Measurements from ENCODE around the gene PHACTR3. TPM values are rescaled to one million over a fixed set of nuclear protein-coding genes. Genes with fewer than 3 reads are reported as not detected.

PHACTR3 gene
- total RNA-seq, 1 experiment from 2014 or later, result 10.0 TPM

DNA sequence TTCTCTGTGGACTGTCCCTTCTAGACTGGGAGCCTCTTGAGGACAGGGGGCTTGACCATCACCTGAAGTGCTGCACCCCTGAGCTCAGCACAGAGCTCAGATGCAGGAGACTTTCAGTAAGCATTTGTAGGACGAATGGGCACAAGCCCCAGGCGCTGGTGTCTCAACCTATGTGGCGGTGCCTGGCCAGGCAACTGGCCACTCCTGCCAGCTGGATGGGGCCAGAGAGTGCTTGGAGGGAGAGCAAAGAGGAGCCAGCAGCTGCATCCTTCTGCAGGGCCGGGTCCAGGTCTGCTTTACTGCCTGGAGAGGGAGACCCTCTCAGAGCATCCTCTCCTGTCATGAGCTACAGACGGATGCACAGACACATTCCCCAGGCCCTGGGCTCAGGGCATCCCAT is 4.5 kb downstream of the PHACTR3 start:
- TF ChIP-seq CTCF (IDR thresholded peaks at IDR 0.05; ENCODE audit: unreplicated experiment), result no peak
- H3K36me3 Mint-ChIP-seq (ENCODE audit: insufficient read depth, unreplicated experiment), result no peaks in the 10 kb centered on the region
- intact Hi-C loops (cut with micrococcal nuclease; ENCODE audit: unreplicated experiment), result no loop called here
- DNase-seq, result no peak
- no peaks in the 10 kb centered on the region for H3K9me3 Mint-ChIP-seq (ENCODE audit: low read depth, unreplicated experiment)
- H3K27me3 Mint-ChIP-seq (ENCODE audit: unreplicated experiment), result peaks cover 82% of the 10 kb centered on the region
- CTCF ChIA-PET, result interaction anchor here (1.1 kb wide), 1 partner anchor 18 kb away, joined by 4 read pairs; no protein-coding TSS in a partner anchor
- no TSS peak for BruUV-seq (replicated peaks)
- H3K4me1 Mint-ChIP-seq (ENCODE audit: low read depth, unreplicated experiment), result no peaks in the 10 kb centered on the region
- H3K4me3 Mint-ChIP-seq (ENCODE audit: low read depth, unreplicated experiment), result no peak overlapping the region
- no peak overlapping the region for H3K27ac Mint-ChIP-seq (ENCODE audit: unreplicated experiment)

DNA sequence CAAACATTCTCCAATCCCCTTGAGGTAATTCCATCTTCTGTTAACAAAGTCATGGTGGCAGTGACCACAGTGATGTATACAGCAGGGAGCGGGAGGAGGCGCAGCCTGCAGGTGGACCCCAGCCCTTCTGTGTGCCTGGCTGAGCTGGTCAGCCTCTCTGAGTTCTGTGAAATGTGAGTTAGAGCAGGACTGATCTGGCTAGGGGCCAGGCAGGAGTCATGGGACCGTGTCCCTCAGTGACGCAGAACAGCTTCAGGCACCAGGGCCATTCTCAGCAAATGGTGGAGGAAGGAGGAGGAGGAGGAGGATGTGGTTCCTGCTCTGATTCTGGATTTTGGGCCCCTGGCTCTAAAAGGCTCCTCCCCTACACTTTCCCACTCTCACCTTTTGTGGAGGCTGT is 6.9 kb downstream of the PHACTR3 start:
- intact Hi-C loops (cut with micrococcal nuclease; ENCODE audit: unreplicated experiment), result no loop called here
- no peak overlapping the region for H3K27ac Mint-ChIP-seq (ENCODE audit: unreplicated experiment)
- H3K27me3 Mint-ChIP-seq (ENCODE audit: unreplicated experiment), result peaks cover 98% of the 10 kb centered on the region

GRCh38 chr20:59613861-59614260 is 9.5 kb downstream of the PHACTR3 start:
- intact Hi-C loops (cut with micrococcal nuclease; ENCODE audit: unreplicated experiment), result no loop called here
- TF ChIP-seq CTCF (IDR thresholded peaks at IDR 0.05; ENCODE audit: unreplicated experiment), result no peak
- Mint-ChIP-seq H3K4me1 (ENCODE audit: low read depth, unreplicated experiment) (no peaks in the 10 kb centered on the region), H3K27me3 (ENCODE audit: unreplicated experiment) (peaks cover 98% of the 10 kb centered on the region), H3K9me3 (ENCODE audit: low read depth, unreplicated experiment) (no peaks in the 10 kb centered on the region), H3K27ac (ENCODE audit: unreplicated experiment) (no peak overlapping the region), H3K36me3 (ENCODE audit: insufficient read depth, unreplicated experiment) (no peaks in the 10 kb centered on the region), H3K4me3 (ENCODE audit: low read depth, unreplicated experiment) (no peak overlapping the region)
- DNase-seq, result no peak
- CTCF ChIA-PET, result interaction anchor here (1.1 kb wide), 1 partner anchor 11 kb away, joined by 3 read pairs; no protein-coding TSS in a partner anchor
- BruUV-seq (replicated peaks), result no TSS peak

More for the DNA sequence above, 6.9 kb downstream of the PHACTR3 start:
- CTCF ChIA-PET, result interaction anchor here (0.6 kb wide), 1 partner anchor 242 kb away, joined by 3 read pairs; no protein-coding TSS in a partner anchor
- TF ChIP-seq CTCF (IDR thresholded peaks at IDR 0.05; ENCODE audit: unreplicated experiment), result no peak
- DNase-seq, result no peak
- H3K36me3 Mint-ChIP-seq (ENCODE audit: insufficient read depth, unreplicated experiment), result no peaks in the 10 kb centered on the region
- H3K9me3 Mint-ChIP-seq (ENCODE audit: low read depth, unreplicated experiment), result no peaks in the 10 kb centered on the region
- BruUV-seq (replicated peaks), result no TSS peak
- H3K4me3 Mint-ChIP-seq (ENCODE audit: low read depth, unreplicated experiment), result no peak overlapping the region
- no peaks in the 10 kb centered on the region for H3K4me1 Mint-ChIP-seq (ENCODE audit: low read depth, unreplicated experiment)

- intact Hi-C loops (cut with micrococcal nuclease; ENCODE audit: unreplicated experiment), result no loop called here
- no peaks in the 10 kb centered on the region for H3K9me3 Mint-ChIP-seq (ENCODE audit: low read depth, unreplicated experiment)
- no peak for DNase-seq
- no peak for TF ChIP-seq CTCF (IDR thresholded peaks at IDR 0.05; ENCODE audit: unreplicated experiment)
- no peak overlapping the region for H3K4me3 Mint-ChIP-seq (ENCODE audit: low read depth, unreplicated experiment)
- CTCF ChIA-PET, result interaction anchor here (1.1 kb wide), 1 partner anchor 10 kb away, joined by 3 read pairs; no protein-coding TSS in a partner anchor
- H3K27ac Mint-ChIP-seq (ENCODE audit: unreplicated experiment), result no peak overlapping the region
- H3K27me3 Mint-ChIP-seq (ENCODE audit: unreplicated experiment), result peaks cover 98% of the 10 kb centered on the region
- BruUV-seq (replicated peaks), result no TSS peak
- H3K36me3 Mint-ChIP-seq (ENCODE audit: insufficient read depth, unreplicated experiment), result no peaks in the 10 kb centered on the region
- H3K4me1 Mint-ChIP-seq (ENCODE audit: low read depth, unreplicated experiment), result no peaks in the 10 kb centered on the region
Measured at GRCh38 chr20:59614714-59615113, 10.4 kb downstream of the PHACTR3 start.
